ENCODE results near the gene INPP4B.

INPP4B gene

DNA sequence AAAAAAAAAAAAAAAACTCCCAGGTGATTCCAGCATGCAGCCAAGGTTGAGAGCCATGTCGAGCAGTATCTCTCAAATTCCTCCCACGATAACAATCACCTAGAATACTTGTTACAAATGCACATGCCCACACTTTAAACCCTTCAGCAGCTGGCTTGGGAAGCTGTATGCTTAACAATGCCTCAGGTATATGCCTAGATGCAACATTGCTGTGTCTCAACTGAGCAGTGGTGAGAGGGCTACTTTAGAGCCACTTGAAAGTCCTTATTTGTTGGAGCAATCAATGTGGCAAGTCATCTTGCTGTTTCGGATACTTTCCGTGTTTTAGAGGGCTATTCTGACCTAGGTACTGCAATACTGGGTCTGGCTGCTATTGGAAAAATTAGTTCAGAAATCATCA lies 487.4 kb downstream of the INPP4B start:
- peaks cover 27% of the 10 kb centered on the region for H3K4me1 Mint-ChIP-seq
- H3K9me3 Mint-ChIP-seq, result peaks cover 5% of the 10 kb centered on the region
- H3K27ac Mint-ChIP-seq, result no peak overlapping the region

GRCh38 chr4:142356801-142357200 lies 489.3 kb downstream of the INPP4B start:
- H3K36me3 Mint-ChIP-seq (ENCODE audit: low read depth), result peaks cover 2% of the 10 kb centered on the region
- no peak overlapping the region for H3K27ac Mint-ChIP-seq
- H3K4me1 Mint-ChIP-seq, result peaks cover 45% of the 10 kb centered on the region
- H3K27me3 Mint-ChIP-seq (ENCODE audit: low read depth), result no peaks in the 10 kb centered on the region
- no peak overlapping the region for H3K4me3 Mint-ChIP-seq
- peaks cover 1% of the 10 kb centered on the region for H3K9me3 Mint-ChIP-seq
- TF ChIP-seq, protein P1, sequence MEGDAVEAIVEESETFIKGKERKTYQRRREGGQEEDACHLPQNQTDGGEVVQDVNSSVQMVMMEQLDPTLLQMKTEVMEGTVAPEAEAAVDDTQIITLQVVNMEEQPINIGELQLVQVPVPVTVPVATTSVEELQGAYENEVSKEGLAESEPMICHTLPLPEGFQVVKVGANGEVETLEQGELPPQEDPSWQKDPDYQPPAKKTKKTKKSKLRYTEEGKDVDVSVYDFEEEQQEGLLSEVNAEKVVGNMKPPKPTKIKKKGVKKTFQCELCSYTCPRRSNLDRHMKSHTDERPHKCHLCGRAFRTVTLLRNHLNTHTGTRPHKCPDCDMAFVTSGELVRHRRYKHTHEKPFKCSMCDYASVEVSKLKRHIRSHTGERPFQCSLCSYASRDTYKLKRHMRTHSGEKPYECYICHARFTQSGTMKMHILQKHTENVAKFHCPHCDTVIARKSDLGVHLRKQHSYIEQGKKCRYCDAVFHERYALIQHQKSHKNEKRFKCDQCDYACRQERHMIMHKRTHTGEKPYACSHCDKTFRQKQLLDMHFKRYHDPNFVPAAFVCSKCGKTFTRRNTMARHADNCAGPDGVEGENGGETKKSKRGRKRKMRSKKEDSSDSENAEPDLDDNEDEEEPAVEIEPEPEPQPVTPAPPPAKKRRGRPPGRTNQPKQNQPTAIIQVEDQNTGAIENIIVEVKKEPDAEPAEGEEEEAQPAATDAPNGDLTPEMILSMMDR (IDR thresholded peaks at IDR 0.05; ENCODE audit: unreplicated experiment in 3 of 3), result no peak

More for the DNA sequence above, 487.4 kb downstream of the INPP4B start:
- Mint-ChIP-seq H3K4me3 (no peak overlapping the region), H3K27me3 (ENCODE audit: low read depth) (no peaks in the 10 kb centered on the region), H3K36me3 (ENCODE audit: low read depth) (peaks cover 6% of the 10 kb centered on the region)
- TF ChIP-seq, protein P1 (IDR thresholded peaks at IDR 0.05; ENCODE audit: unreplicated experiment in 3 of 3), result no peak

GRCh38 chr4:142356118-142356759 lies 489.9 kb downstream of the INPP4B start:
- Mint-ChIP-seq H3K27ac (peak overlapping the region in 1 of 3 experiments; percentile 54), H3K9me3 (no peaks in the 10 kb centered on the region), H3K4me3 (no peak overlapping the region), H3K4me1 (peaks cover 50% of the 10 kb centered on the region), H3K36me3 (ENCODE audit: low read depth) (no peaks in the 10 kb centered on the region), H3K27me3 (ENCODE audit: low read depth) (no peaks in the 10 kb centered on the region)
- TF ChIP-seq, protein P1 (IDR thresholded peaks at IDR 0.05; ENCODE audit: unreplicated experiment in 3 of 3), result no peak

DNA sequence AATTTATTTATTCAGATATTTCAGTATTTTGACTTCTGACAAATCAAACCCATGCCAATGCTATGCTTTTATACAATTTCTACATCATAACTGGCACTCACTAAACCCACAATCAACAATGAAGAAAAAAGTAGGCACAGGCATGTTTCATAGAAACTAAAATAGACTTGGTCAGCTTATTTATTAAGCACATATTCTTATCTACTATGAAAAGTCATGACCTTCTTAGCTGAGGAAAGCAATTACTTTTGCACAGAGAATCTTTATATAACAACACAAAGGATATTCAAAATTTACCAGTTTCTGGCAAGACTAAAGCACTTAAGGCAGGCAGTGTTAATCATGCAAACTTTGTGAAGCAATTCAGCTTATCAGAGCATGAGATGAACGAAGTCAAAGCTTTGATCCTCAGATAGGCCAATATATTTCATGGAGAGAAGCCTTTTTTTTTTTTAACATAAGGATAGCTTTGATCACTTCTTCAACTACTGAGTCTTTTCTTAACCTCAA lies 490.6 kb downstream of the INPP4B start:
- no peaks in the 10 kb centered on the region for H3K27me3 Mint-ChIP-seq (ENCODE audit: low read depth)
- no peak overlapping the region for H3K4me3 Mint-ChIP-seq
- H3K9me3 Mint-ChIP-seq, result no peaks in the 10 kb centered on the region
- H3K4me1 Mint-ChIP-seq, result peaks cover 58% of the 10 kb centered on the region
- TF ChIP-seq, protein P1 (IDR thresholded peaks at IDR 0.05; ENCODE audit: unreplicated experiment in 3 of 3), result no peak
- H3K36me3 Mint-ChIP-seq (ENCODE audit: low read depth), result no peaks in the 10 kb centered on the region
- peak overlapping the region in 2 of 3 experiments; percentile 23 to 54 for H3K27ac Mint-ChIP-seq

DNA sequence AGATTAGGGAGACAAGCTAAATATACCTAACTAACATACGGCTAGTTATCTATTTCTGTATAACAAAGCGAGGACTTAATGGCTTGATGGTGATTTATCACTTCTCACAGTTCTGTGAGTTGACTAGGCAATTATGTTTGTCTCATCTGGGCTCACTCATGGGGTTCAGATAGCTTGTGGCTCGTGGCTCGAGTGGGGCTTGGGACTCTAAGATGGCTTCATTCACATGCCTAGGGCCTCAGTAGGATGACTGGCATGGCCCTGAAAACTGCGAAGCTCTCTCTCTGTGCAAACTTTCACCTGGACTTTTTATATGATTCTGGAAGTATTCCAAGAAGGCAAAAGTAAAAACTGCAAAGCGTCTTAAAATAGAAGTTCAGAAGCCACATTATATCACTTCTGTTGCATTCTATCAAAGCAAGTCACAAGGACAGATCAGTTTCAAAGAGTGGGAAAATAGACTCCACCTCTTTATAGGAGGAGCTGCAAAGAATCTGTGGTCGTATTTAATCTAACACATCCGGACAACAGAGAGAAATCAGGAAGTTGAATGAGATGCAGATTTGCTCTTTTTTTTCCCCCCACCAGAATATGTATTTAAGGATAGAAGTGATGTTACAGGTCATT lies 491.2 kb downstream of the INPP4B start:
- peak overlapping the region in 1 of 3 experiments; percentile 42 for H3K4me3 Mint-ChIP-seq
- H3K27ac Mint-ChIP-seq, result peak overlapping the region; percentile 3 to 54 (median 23)
- no peaks in the 10 kb centered on the region for H3K9me3 Mint-ChIP-seq
- peaks cover 63% of the 10 kb centered on the region for H3K4me1 Mint-ChIP-seq
- TF ChIP-seq, protein P1 (IDR thresholded peaks at IDR 0.05; ENCODE audit: unreplicated experiment in 3 of 3), result no peak
- no peaks in the 10 kb centered on the region for H3K27me3 Mint-ChIP-seq (ENCODE audit: low read depth)
- H3K36me3 Mint-ChIP-seq (ENCODE audit: low read depth), result no peaks in the 10 kb centered on the region

Data from nephron (organoid).